Measurements from ENCODE around the gene CCDC91.

The CCDC91 gene

GRCh38 chr12:28269851-28270250 is 79.6 kb downstream of the CCDC91 start:
- TF ChIP-seq CTCF (IDR thresholded peaks at IDR 0.05; ENCODE audit: insufficient read depth, low read length) (no peak), POLR2AphosphoS5 (IDR thresholded peaks at IDR 0.05; ENCODE audit: low read depth) (no peak), SPI1 (IDR thresholded peaks at IDR 0.05; ENCODE audit: borderline replicate concordance, low read depth) (no peak), GABPA (IDR thresholded peaks at IDR 0.05; ENCODE audit: low read depth) (no peak), REST (IDR thresholded peaks at IDR 0.05; ENCODE audit: insufficient replicate concordance, low read depth) (no peak)
- H3K27me3 ChIP-seq (ENCODE audit: insufficient read depth, poor library complexity, severe bottlenecking) = no peaks in the 10 kb centered on the region
- DNase-seq (ENCODE audit: low read depth in 1 of 2, low spot score in 1 of 2) = no peak
- H3K4me3 ChIP-seq (replicated peaks; ENCODE audit: insufficient read depth, low read length) = no peak overlapping the region
- H3K27ac ChIP-seq (replicated peaks) = no peak overlapping the region

GRCh38 chr12:28278499-28278898 is 88.2 kb downstream of the CCDC91 start:
- Histone ChIP-seq H3K27ac (replicated peaks) (no peak overlapping the region), H3K4me3 (replicated peaks; ENCODE audit: insufficient read depth, low read length) (no peak overlapping the region), H3K27me3 (ENCODE audit: insufficient read depth, poor library complexity, severe bottlenecking) (no peaks in the 10 kb centered on the region)
- DNase-seq (ENCODE audit: low read depth in 1 of 2, low spot score in 1 of 2) = no peak
- TF ChIP-seq CTCF (IDR thresholded peaks at IDR 0.05; ENCODE audit: insufficient read depth, low read length) = no peak
- no peak for TF ChIP-seq SPI1 (IDR thresholded peaks at IDR 0.05; ENCODE audit: borderline replicate concordance, low read depth)
- no peak for TF ChIP-seq GABPA (IDR thresholded peaks at IDR 0.05; ENCODE audit: low read depth)

- no peaks in the 10 kb centered on the region for H3K27me3 ChIP-seq (ENCODE audit: insufficient read depth, poor library complexity, severe bottlenecking)
- H3K27ac ChIP-seq (replicated peaks) = no peak overlapping the region
- no peak for TF ChIP-seq REST (IDR thresholded peaks at IDR 0.05; ENCODE audit: insufficient replicate concordance, low read depth)
- no peak for TF ChIP-seq POLR2AphosphoS5 (IDR thresholded peaks at IDR 0.05; ENCODE audit: low read depth)
- TF ChIP-seq SPI1 (IDR thresholded peaks at IDR 0.05; ENCODE audit: borderline replicate concordance, low read depth) = no peak
- no peak for TF ChIP-seq CTCF (IDR thresholded peaks at IDR 0.05; ENCODE audit: insufficient read depth, low read length)
- TF ChIP-seq GABPA (IDR thresholded peaks at IDR 0.05; ENCODE audit: low read depth) = no peak
- H3K4me3 ChIP-seq (replicated peaks; ENCODE audit: insufficient read depth, low read length) = no peak overlapping the region
- no peak for DNase-seq (ENCODE audit: low read depth in 1 of 2, low spot score in 1 of 2)
Observed at GRCh38 chr12:28278960-28279359, 88.7 kb downstream of the CCDC91 start.

GRCh38 chr12:28286352-28286751 is 96.1 kb downstream of the CCDC91 start:
- no peak overlapping the region for H3K27ac ChIP-seq (replicated peaks)
- H3K4me3 ChIP-seq (replicated peaks; ENCODE audit: insufficient read depth, low read length) = no peak overlapping the region
- no peak for DNase-seq (ENCODE audit: low read depth in 1 of 2, low spot score in 1 of 2)
- TF ChIP-seq POLR2AphosphoS5 (IDR thresholded peaks at IDR 0.05; ENCODE audit: low read depth) (no peak), SPI1 (IDR thresholded peaks at IDR 0.05; ENCODE audit: borderline replicate concordance, low read depth) (no peak), CTCF (IDR thresholded peaks at IDR 0.05; ENCODE audit: insufficient read depth, low read length) (no peak), REST (IDR thresholded peaks at IDR 0.05; ENCODE audit: insufficient replicate concordance, low read depth) (no peak), GABPA (IDR thresholded peaks at IDR 0.05; ENCODE audit: low read depth) (no peak)
- H3K27me3 ChIP-seq (ENCODE audit: insufficient read depth, poor library complexity, severe bottlenecking) = no peaks in the 10 kb centered on the region
